SHP77 (cell line): ENCODE results near the gene SELENON.

Source experiments
- DNase-seq, 2 experiments: peaks; one replicate each; lab custom pipeline; 2025; lab: John Stamatoyannopoulos, UW

The SELENON gene

GRCh38 chr1:25799935-25800702, at the start of gene SELENON:
Gene SELENON (plus strand): TSS chr1:25800193. CDS start chr1:25800231, 38 bp downstream.
- DNase-seq, result peak; percentile 20 to 63

DNA sequence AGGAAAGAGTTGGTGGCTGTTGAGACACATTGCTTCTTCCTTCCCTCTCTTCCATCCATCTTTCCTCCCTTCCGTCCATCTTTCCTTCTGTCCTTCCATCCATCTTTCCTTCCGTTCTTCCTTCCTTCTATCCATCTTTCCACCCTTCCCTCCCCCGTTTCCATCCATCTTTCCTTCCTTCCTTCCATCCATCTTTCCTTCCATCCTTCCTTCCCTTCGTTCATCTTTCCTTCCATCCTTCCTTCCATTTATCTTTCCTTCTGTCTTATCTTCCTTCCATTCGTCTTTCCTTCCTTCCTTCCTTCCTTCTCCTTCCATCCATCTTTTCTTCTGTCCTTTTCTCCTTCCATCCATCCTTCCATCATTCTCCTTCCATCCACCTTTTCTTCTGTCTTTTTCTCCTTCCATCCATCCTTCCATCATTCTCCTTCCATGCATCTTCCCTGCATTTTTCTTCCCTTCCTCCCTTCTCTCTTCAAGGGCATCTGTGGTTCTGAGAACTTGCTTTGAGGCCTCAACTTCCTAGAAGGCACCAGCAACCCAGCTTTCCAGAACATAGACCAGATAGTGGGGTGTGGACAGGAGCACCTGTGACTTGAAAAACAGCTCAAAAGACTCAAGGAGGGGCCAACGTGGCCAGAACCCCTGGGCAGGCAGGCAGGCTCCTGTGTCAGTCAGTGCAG, 48.9 kb upstream of the SELENON start:
- no peak for DNase-seq

- no peak for DNase-seq
Measured at GRCh38 chr1:25754470-25755181, 45.4 kb upstream of the SELENON start.

DNA sequence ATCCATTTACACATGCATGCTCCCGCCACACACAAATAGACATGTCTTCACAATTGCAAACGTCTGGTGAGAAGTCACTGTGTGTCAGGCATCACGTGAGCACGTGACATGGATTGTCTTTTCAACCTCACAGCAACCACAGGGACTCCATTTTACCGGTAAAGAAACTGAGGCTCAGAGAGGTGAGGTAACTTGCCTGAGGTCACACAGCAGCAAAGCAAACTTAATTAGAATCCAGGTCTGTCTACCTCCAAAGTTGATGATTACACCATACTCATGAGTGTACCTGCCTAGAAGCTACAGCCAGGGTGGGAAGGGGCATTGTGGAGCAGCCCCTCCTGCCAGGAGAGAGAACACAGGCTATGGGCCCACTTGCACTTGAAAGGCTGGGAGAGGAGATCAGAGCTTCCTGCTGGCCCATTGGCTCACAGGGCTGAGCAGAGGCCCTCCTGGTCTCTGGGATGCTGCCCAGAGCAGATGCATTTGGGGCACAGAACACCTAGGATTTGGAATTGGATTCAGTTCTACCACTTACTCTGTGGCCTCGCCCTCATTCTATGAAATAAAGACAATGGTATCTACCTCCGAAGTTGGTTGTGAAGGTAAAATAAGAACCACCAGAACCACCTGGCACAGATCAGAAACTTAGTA, 44.4 kb upstream of the SELENON start:
- DNase-seq, result no peak

GRCh38 chr1:25756215-25756614, 43.8 kb upstream of the SELENON start:
- no peak for DNase-seq

DNA sequence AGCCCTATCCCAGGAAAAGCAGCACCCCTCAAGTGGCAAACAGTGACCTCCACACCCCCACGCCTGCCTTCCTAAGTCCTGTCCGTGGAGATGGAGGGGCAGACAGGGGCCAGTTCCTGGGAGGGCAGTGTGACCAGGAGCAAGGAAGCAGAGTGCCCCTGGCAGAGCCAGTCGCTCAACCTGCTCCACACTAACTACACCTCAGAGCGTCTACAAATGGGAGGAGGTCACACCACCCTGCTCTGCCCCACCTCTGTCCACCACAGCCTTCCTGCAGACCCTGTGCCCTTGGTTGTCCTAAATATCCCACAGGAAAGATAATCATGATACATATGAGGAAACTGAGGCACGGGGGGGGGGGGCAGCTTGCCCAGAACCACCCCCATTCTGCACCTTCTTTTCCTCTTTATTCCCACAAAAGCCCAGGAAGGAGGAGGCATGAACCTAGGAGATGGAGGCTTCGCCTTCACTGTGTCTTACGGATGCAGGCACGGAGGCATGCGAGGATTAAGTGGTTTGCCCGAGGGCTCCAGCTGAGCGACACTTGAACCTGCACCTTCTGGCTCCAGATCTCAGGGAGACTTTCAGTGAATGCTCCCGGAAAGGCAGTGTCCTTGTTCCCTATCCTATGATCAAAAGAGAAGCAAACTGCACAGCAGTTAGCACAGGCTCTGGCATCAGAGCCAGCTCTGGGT, 42.7 kb upstream of the SELENON start:
- no peak for DNase-seq

- no peak for DNase-seq
Measured at GRCh38 chr1:25757846-25758185, 42.2 kb upstream of the SELENON start.

- no peak for DNase-seq
Measured at GRCh38 chr1:25758466-25759070, 41.4 kb upstream of the SELENON start.

DNA sequence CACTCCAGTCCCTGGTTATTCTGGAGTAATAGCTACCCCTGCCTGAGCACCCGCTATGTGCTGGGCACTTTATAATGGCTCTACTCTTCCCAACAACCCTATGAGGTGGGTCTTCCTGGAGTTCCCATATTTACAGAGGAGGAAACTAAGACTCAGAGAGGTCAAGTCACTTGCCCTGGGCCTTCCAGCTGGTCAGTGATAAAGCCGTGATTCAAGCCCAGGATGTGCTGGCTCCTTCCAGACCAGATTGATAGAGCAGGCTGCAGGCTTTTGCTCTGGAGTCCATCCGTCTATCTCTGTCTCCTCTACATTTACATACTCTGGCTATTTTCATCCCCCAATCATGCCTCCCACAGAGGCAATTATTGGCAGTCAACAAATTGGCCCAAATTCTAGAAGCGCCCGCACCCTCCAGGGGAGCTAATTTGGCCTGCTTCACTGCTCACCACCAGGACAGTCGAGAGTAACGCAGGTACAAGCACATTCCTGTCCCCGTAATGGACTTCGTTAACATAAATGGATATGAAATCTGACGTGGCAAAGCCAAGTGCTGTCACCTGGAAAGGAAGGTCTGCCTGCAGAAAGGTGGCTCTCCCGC, 39.8 kb upstream of the SELENON start:
- no peak for DNase-seq

GRCh38 chr1:25760871-25761270, 39.1 kb upstream of the SELENON start:
- DNase-seq, result no peak

GRCh38 chr1:25763493-25763892, 36.5 kb upstream of the SELENON start:
- no peak for DNase-seq

- DNase-seq, result no peak
Measured at GRCh38 chr1:25765136-25765922, 34.7 kb upstream of the SELENON start.

DNA sequence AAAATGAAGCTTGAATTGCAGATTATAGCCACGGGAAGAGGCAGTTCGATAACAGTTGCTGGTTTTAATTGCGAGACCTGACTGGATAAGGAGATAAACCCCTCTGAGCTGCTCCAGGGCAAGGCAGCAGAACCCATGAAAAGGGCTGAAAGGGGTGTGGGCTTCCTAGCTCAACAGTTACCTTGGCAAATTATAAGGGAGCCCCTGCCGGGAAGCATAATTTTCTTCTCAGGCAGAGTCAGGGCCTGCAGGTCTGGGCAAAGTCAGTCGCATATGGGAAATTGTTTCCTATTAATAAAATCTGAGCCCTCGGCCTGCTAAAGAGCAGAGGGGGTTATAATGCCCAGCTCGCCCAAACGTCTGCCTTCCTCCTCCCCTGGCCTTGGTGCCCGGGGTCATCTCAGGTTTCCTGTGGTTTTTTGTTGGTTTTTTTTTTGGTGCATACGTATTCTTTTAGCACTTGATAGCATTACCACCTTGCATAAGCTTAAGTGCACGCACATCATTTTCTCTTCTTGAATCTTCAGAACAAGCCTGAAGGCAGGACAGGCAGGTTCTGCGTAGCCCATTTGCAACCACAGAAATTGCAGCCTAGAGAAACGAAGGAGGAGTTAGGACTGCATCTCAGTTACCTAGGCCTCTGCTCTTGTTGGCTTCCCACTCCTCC, 33.9 kb upstream of the SELENON start:
- DNase-seq, result no peak

DNA sequence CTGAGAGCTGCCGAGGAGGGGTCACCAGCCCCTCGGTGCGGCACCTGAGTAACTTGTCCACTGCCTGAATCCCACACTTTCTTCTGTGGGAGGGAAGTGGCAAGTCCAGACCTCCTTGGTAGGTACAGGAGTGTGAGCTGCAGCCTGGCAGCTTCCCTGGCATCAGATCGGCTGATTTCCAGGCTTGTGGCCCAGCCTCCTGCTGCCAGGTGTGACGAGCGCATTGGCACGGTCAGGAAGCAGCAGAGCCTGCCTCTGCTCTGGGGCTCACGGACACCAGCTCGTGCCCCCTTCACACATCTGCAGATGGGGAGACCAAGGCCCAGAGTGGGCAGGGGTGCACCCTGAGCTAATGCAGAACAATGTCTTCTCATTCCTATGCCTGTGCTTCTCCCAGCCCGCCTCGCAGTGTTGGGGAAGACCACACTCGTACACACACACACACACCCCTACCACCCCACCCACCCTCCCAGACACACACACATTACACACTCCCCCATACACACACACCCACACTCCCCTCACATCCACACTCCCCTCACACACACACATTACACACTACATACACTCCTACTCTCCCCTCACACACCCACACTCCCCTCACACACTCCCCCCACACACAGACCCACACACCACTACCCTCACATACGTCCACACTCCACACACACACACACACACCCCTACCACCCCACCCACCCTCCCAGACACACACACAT, 33.1 kb upstream of the SELENON start:
- DNase-seq, result no peak

DNA sequence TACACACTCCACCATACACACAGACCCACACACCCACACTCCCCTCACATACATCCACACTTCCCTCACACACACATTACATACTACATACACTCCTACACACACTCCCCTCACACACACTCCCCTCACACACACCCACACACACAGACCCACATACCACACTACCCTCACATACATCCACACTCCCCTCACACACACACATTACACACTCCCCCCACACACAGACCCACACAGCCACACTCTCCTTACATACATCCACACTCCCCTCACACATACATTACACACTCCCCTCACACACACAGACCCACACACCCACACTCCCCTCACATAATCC, 32.6 kb upstream of the SELENON start:
- no peak for DNase-seq

DNA sequence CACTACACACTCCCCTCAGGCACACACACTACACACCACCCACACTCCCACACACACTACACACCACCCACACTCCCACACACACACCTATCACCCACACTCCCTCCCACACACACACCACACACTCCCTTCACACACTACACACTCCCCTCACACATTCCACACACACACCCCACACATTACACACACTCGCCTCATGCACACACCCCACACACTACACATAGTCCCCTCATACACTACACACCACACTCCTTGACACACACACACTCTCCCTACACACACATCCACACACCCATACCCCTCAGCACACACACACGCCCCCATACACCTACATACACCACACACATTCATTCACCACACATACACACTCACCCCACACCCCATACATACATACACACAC, 31.0 kb upstream of the SELENON start:
- DNase-seq, result no peak

- no peak for DNase-seq
Measured at GRCh38 chr1:25769625-25770383, 30.2 kb upstream of the SELENON start.

GRCh38 chr1:25770541-25771220, 29.3 kb upstream of the SELENON start:
- DNase-seq, result no peak
